ENCODE results near the gene PRXL2B.

PRXL2B gene

DNA sequence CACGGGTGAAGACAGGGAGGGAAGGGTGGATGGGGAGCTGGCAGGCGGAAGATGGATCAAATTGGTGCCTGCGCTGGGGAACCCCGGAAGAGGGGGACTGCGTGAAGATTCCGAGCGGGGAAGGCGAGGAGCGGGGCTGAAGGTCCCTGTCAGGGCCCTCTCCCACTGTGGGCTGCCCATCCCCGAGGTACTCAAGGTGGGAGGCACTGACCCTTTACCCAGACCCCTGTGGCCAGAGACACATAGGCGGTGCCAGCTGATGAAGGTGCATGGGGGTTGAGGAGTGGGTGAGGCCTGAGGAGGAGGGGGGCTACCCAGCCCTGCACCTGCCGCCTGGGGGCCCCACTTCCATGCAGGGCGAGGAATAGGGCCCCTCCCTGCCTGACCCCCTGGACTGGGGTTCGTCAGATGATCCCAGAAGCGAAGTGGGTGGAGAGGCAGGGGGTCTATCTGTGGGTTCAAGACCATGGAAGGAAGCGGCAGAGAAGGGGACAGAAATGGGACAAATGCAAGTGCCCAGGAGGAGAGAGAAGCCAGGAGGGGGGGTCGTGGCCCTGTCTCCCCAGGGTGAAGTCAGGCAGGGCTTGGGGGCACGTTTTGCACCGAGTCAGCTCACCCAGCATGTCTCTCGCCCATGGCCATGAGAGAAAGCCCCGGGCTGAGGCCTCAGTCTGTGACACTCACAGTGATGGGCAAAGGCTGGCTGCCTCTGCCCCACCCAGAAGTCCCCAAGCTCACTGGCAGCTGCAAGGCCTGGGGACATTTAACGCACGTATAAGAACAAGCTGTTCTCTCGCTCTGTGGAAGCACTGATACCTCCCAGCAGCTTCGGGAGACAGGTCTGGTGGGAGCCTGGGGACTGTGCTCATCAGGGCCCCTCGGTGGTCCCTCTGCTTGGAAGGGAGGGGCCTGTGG, 53.3 kb downstream of the PRXL2B start:
- DNase-seq: no peak

- DNase-seq: no peak
Measured at GRCh38 chr1:2640626-2641025, 54.0 kb downstream of the PRXL2B start.

Data from DMS 273 treated with DMSO at 0.1 percent for 48 hours (cell line).